Transverse colon (tissue), 4 donors: ENCODE results near the gene CACNA1C. TPM values are rescaled to one million over a fixed set of nuclear protein-coding genes. Genes with fewer than 3 reads are reported as not detected.
A peak's percentile ranks its signal among the peaks of the same experiment; 100 is the strongest.

Experiments
- DNase-seq: peaks from one replicate; pipeline ENCODE4 v3.0.0-alpha.2; 2019
- H3K27ac ChIP-seq, 4 donors: fragments of 200-600 bp; sonication (generic); 2 replicates each; pipeline ENCODE4 v1.5.1; 2016 to 2018; ENCODE audit warnings: inconsistent platforms in 4 of 4
- H3K27me3 ChIP-seq: fragments of 200-600 bp; sonication (generic); 2 replicates; pipeline ENCODE4 v1.5.1; 2017; ENCODE audit warnings: inconsistent platforms
- H3K36me3 ChIP-seq, 4 donors: fragments of 200-600 bp; sonication (generic); 2 replicates each; pipeline ENCODE4 v1.5.1; 2017 to 2019; ENCODE audit warnings: inconsistent platforms in 4 of 4
- H3K4me1 ChIP-seq, 4 donors: fragments of 200-600 bp; sonication (generic); 2 replicates each; pipeline ENCODE4 v1.5.1; 2017 to 2020; ENCODE audit warnings: inconsistent platforms in 4 of 4
- H3K4me3 ChIP-seq, 4 donors: fragments of 200-600 bp; sonication (generic); 1 replicate in 1 of 4; 2 replicates in 3 of 4; pipeline versions ENCODE4 v1.5.1 to v1.6.1; 2017 to 2019; ENCODE audit warnings: inconsistent platforms in 4 of 4
- H3K9me3 ChIP-seq, 2 donors: fragments of 200-600 bp; sonication (generic); 2 replicates each; pipeline ENCODE4 v1.5.1; 2017 to 2019; ENCODE audit warnings: inconsistent platforms in 2 of 2
- CTCF ChIP-seq, 5 experiments: fragments of 200-600 bp in 3 of 5; fragments of 450-650 bp in 2 of 5; sonication (generic) in 3 of 5; IDR thresholded peaks; 1 replicate in 2 of 5; 2 replicates in 3 of 5; pipeline ENCODE4 v1.5.1; 2016 to 2017; ENCODE audit warnings: antibody characterized with exemption in 5 of 5, inconsistent platforms in 3 of 5, mild to moderate bottlenecking in 2 of 5, moderate library complexity in 1 of 5
- EP300 ChIP-seq: sonication (generic); formaldehyde crosslinking; IDR thresholded peaks from one replicate; pipeline ENCODE4 v1.6.1; 2017; ENCODE audit warnings: antibody characterized with exemption, low read depth
- POLR2A ChIP-seq: fragments of 450-650 bp; IDR thresholded peaks from one replicate; pipeline ENCODE4 v1.6.1; 2016; ENCODE audit warnings: antibody characterized with exemption, mild to moderate bottlenecking, moderate library complexity
- POLR2AphosphoS5 ChIP-seq, 3 donors: sonication (generic); formaldehyde crosslinking; IDR thresholded peaks; one replicate each; pipeline ENCODE4 v1.6.1; 2016; ENCODE audit warnings: antibody characterized with exemption in 3 of 3
- WGBS, 2 donors: methylation state at CpG; one replicate each; pipeline ENCODE4 v1.1.5; 2018; ENCODE audit warnings: low coverage in 1 of 2; 5-methylcytosine and 5-hydroxymethylcytosine counted together
- in situ Hi-C, 4 donors: fragments of 200-750 bp; cut with MboI; loops; one replicate each; pipeline versions ENCODE4 v1.15.0 to v1.15.1; 2017; ENCODE audit warnings: low sequenced_read_pairs in 3 of 4, low pct_ligation_motif_present in 1 of 4, low pct_unique_long_range_greater_than_20kb in 1 of 4
- intact Hi-C: fragments of 100-400 bp; cut with DNase I; formaldehyde crosslinking; loops from one replicate; pipeline ENCODE4 v1.15.1; 2023; ENCODE audit warnings: low total_unique reads
- total RNA-seq, 4 donors: library from RNA; depleted of rRNA; stranded (reverse); fragments of >200 nt; gene quantifications; one replicate each; pipeline ENCODE4 v1.1.0, GENCODE V29; 2016

CACNA1C gene
- total RNA-seq, 4 donors from 2014 or later, result 18.8 to 35.2 (median 24.8) TPM

GRCh38 chr12:2294651-2295475 is 242.1 kb downstream of the CACNA1C start:
- DNase-seq, result peak; percentile 25
- H3K27ac ChIP-seq, result peak overlapping the region in 1 of 4 donors; percentile 2

GRCh38 chr12:2295941-2296461 is 243.2 kb downstream of the CACNA1C start:
- Histone ChIP-seq H3K27me3 (no peaks in the 10 kb centered on the region), H3K36me3 (no peaks in the 10 kb centered on the region), H3K27ac (no peak overlapping the region), H3K4me3 (no peak overlapping the region), H3K9me3 (no peaks in the 10 kb centered on the region), H3K4me1 (peaks cover 0 to 7% (median 3%) of the 10 kb centered on the region in 4 donors)
- TF ChIP-seq POLR2A (no peak), CTCF (IDR thresholded peaks at IDR 0.05) (no peak), POLR2AphosphoS5 (IDR thresholded peaks at IDR 0.05) (no peak), EP300 (no peak)
- intact Hi-C loops (no loop called here), in situ Hi-C loops (no loop called here)
- DNase-seq, result no peak
- WGBS, 2 donors, result 56 to 72% methylated on average over 3 of the region's 3 CpGs

More at GRCh38 chr12:2294651-2295475, 242.1 kb downstream of the CACNA1C start:
- Histone ChIP-seq H3K36me3 (no peaks in the 10 kb centered on the region), H3K9me3 (no peaks in the 10 kb centered on the region), H3K27me3 (no peaks in the 10 kb centered on the region), H3K4me3 (no peak overlapping the region), H3K4me1 (peaks cover 0 to 7% (median 0%) of the 10 kb centered on the region in 4 donors)
- no peak for TF ChIP-seq POLR2A
- no peak for TF ChIP-seq POLR2AphosphoS5 (IDR thresholded peaks at IDR 0.05)
- no peak for TF ChIP-seq EP300
- TF ChIP-seq CTCF (IDR thresholded peaks at IDR 0.05), result no peak
- in situ Hi-C loops (no loop called here), intact Hi-C loops (no loop called here)
- 64 to 71% methylated on average over 9 to 20 of the region's 20 CpGs for WGBS, 2 donors

GRCh38 chr12:2297004-2297403 is 244.2 kb downstream of the CACNA1C start:
- no peak for TF ChIP-seq POLR2A
- Histone ChIP-seq H3K4me3 (no peak overlapping the region), H3K36me3 (no peaks in the 10 kb centered on the region), H3K9me3 (no peaks in the 10 kb centered on the region), H3K27me3 (no peaks in the 10 kb centered on the region), H3K4me1 (peaks cover 5 to 11% (median 9%) of the 10 kb centered on the region in 4 donors), H3K27ac (no peak overlapping the region)
- WGBS, 2 donors, result 60 to 82% methylated on average over 1 to 6 of the region's 6 CpGs
- no peak for DNase-seq
- intact Hi-C loops, result no loop called here
- in situ Hi-C loops, result no loop called here

DNA sequence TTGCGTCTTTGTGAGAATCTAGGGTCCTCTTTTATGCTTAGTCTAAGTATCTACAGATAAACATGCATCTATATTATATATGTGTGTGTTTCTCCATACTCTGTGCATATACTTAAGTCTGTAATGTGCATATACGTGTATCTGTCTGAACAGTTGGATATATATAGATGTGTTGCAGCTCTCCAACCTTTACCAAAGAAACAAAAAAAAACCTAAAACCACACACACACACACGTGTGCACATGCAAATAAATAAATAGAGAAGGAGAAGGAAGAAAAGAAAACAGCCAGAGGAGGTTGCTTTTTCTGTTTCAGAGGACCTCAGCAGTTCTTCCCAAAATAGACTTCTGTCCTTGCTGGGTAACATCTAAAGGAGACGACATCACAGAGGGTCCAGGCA is 244.9 kb downstream of the CACNA1C start:
- WGBS, 2 donors, result 66% methylated on average over 4 of the region's 4 CpGs
- H3K9me3 ChIP-seq, result no peaks in the 10 kb centered on the region
- in situ Hi-C loops, result no loop called here
- H3K27me3 ChIP-seq, result no peaks in the 10 kb centered on the region
- TF ChIP-seq POLR2A, result no peak
- no peak for TF ChIP-seq EP300
- TF ChIP-seq POLR2AphosphoS5 (IDR thresholded peaks at IDR 0.05), result no peak
- TF ChIP-seq CTCF (IDR thresholded peaks at IDR 0.05), result no peak
- no peak overlapping the region for H3K4me3 ChIP-seq
- intact Hi-C loops, result no loop called here
- H3K4me1 ChIP-seq, result peaks cover 5 to 17% (median 11%) of the 10 kb centered on the region in 4 donors
- H3K27ac ChIP-seq, result no peak overlapping the region
- H3K36me3 ChIP-seq, result no peaks in the 10 kb centered on the region
- DNase-seq, result no peak
